Colon (tissue), 2 donors: ENCODE results near the gene AUTS2.

Source experiments
- FAIRE-seq: peaks from 2 replicates; lab custom pipeline; 2012; peaks lifted over from hg19 to GRCh38; lab: Jason Lieb, UNC
- donor health status: control.
- donor health status: control.

Gene AUTS2

GRCh38 chr7:70602117-70602516 lies 1003.8 kb downstream of the AUTS2 start:
- no peak for FAIRE-seq

GRCh38 chr7:70607281-70607680 lies 1009.0 kb downstream of the AUTS2 start:
- no peak for FAIRE-seq

- no peak for FAIRE-seq
These were observed 1009.5 kb downstream of the AUTS2 start for GRCh38 chr7:70607759-70608158.

- no peak for FAIRE-seq
These were observed 1010.0 kb downstream of the AUTS2 start for GRCh38 chr7:70608229-70608628.

- FAIRE-seq: no peak
These were observed 1014.5 kb downstream of the AUTS2 start for GRCh38 chr7:70612811-70613210.

- no peak for FAIRE-seq
These were observed 1016.2 kb downstream of the AUTS2 start for GRCh38 chr7:70614237-70615045.

GRCh38 chr7:70615066-70615606 lies 1016.9 kb downstream of the AUTS2 start:
- FAIRE-seq: no peak

- no peak for FAIRE-seq
These were observed 1017.9 kb downstream of the AUTS2 start for GRCh38 chr7:70616211-70616610.

- no peak for FAIRE-seq
These were observed 1018.5 kb downstream of the AUTS2 start for GRCh38 chr7:70616821-70617220.

GRCh38 chr7:70618020-70618551 lies 1019.8 kb downstream of the AUTS2 start:
- FAIRE-seq: no peak

GRCh38 chr7:70619130-70619529 lies 1020.9 kb downstream of the AUTS2 start:
- FAIRE-seq: no peak

- no peak for FAIRE-seq
These were observed 1021.4 kb downstream of the AUTS2 start for GRCh38 chr7:70619659-70620058.

- FAIRE-seq: no peak
These were observed 1022.2 kb downstream of the AUTS2 start for GRCh38 chr7:70620333-70621055.

GRCh38 chr7:70621954-70622600 lies 1023.8 kb downstream of the AUTS2 start:
- no peak for FAIRE-seq

- FAIRE-seq: no peak
These were observed 1024.7 kb downstream of the AUTS2 start for GRCh38 chr7:70622936-70623335.

- FAIRE-seq: no peak
These were observed 1026.3 kb downstream of the AUTS2 start for GRCh38 chr7:70624500-70625103.

GRCh38 chr7:70627461-70627860 lies 1029.2 kb downstream of the AUTS2 start:
- FAIRE-seq: no peak

- no peak for FAIRE-seq
These were observed 1032.2 kb downstream of the AUTS2 start for GRCh38 chr7:70630440-70630817.

- FAIRE-seq: no peak
These were observed 1032.7 kb downstream of the AUTS2 start for GRCh38 chr7:70630818-70631457.

GRCh38 chr7:70631718-70632117 lies 1033.4 kb downstream of the AUTS2 start:
- FAIRE-seq: no peak

GRCh38 chr7:70632400-70632799 lies 1034.1 kb downstream of the AUTS2 start:
- FAIRE-seq: no peak

GRCh38 chr7:70634071-70634470 lies 1035.8 kb downstream of the AUTS2 start:
- no peak for FAIRE-seq
